Right lung (tissue), 5 donors: ENCODE measurements around the gene VIT. TPM values are rescaled to one million over a fixed set of nuclear protein-coding genes. Genes with fewer than 3 reads are reported as not detected.
"Not testable (repeated sequence)": the region's sequence is repeated elsewhere in the genome, so short reads cannot be mapped to it uniquely, and the experiment has no call there.

Experiments used
- DNase-seq, 2 donors: peaks; one replicate each; pipeline ENCODE4 v3.0.0-alpha.2; 2013
- polyA plus RNA-seq, 5 donors: library from polyadenylated mRNA; unstranded; fragments of 120-200 nt; gene quantifications; one replicate each; pipeline versions ENCODE4 v1.2.1 to v1.2.3, GENCODE V29; 2013; ENCODE audit warnings: inconsistent platforms in 1 of 5, low replicate concordance in 1 of 5; ENCODE audit not compliant: insufficient read length in 5 of 5, insufficient read depth in 1 of 5

Gene VIT
- polyA plus RNA-seq, 5 donors = 0.07 to 0.29 (median 0.19) TPM

GRCh38 chr2:36677996-36678605 is 18.4 kb upstream of the VIT start:
- DNase-seq = no peak

DNA sequence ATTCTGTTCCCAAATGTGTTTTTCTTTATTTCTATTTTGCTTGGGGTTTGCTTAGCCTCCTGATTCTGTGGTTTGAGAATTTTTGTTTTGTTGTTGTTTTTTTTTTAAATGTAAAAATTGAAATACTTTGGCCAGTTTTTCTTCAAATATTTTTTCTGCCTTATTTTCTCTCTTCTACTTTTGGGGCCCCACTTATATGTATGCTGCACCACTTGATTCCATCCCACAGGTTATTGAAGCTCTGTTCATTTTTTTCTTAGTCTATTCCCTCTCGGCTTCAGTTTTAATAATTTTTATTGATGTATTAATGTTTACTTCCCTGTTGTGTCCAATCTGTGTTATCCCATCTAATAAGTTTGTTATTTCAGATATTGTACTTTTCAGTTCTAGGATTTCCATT is 17.7 kb upstream of the VIT start:
- no peak for DNase-seq

GRCh38 chr2:36680012-36680411 is 16.5 kb upstream of the VIT start:
- peak in 1 of 2 donors; percentile 22 for DNase-seq

DNA sequence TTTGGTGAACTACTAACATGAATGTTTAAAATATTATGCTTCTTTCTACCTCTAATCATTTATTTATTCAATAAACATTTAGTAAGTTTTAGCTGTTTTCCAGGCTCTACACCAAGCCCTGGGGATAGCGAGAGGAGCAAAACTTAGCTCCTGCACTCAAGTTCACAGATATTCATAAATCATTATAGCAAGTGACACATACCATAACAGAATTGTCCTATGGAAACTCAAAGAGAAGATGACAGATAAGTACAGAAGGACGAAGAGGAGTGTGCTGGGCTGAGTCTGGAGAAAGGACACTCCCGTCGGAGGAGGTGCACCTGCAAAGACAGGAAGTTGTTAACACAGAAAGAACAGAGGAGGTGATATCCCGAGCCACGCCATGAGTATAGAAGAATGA is 13.9 kb upstream of the VIT start:
- DNase-seq = no peak

DNA sequence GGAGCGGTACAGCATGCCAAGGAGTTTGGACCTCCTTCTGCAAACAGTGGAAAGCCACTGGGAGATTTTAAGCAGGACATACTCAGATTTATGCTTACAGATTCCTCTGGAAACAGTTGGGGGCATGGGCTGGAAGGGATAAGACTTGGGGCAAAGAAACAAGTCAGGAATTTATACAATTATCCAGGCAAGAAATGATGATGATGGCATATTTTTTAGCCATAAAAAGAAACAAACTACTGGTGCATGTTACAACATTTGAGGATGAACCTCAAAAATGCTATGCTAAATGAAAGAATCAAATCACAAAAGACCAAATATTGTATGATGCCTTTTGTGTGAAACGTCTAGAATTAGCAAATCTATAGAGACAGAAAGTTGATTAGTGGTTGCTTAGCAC is 13.5 kb upstream of the VIT start:
- DNase-seq = no peak

GRCh38 chr2:36688291-36688690 is 8.2 kb upstream of the VIT start:
- DNase-seq = not testable (repeated sequence)

DNA sequence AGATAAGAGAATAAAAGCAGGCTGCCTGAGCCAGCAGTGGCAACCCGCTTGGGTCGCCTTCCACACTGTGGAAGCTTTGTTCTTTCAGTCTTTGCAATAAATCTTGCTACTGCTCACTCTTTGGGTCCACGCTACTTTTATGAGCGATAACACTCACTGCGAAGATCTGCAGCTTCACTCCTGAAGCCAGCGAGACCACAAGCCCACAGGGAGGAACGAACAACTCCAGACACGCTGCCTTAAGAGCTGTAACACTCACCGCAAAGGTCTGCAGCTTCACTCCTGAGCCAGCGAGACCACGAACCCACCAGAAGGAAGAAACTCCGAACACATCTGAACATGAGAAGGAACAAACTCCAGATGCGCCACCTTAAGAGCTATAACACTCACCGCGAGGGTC is 7.5 kb upstream of the VIT start:
- not testable (repeated sequence) for DNase-seq

- DNase-seq = no peak
Measured at GRCh38 chr2:36692121-36692520, 4.4 kb upstream of the VIT start.

DNA sequence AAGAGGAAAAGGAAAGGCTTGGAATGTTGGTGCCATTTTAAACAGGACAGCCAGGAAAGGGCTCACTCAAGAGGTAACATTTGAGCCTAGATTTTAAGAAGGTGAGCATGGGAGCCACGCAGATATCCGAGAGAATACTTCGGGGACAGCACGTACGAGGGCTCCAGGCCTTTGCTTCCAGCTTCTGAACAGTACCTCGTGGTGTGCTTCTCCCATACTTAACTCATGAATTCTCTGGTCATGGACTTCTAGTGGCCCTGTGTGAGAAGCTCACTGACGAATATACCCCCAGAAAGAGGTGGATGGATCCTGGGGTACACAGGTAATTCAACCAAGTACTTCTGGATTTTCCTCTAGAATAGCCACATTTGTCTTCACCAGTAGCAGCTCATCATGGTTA is 2.7 kb upstream of the VIT start:
- DNase-seq = no peak

DNA sequence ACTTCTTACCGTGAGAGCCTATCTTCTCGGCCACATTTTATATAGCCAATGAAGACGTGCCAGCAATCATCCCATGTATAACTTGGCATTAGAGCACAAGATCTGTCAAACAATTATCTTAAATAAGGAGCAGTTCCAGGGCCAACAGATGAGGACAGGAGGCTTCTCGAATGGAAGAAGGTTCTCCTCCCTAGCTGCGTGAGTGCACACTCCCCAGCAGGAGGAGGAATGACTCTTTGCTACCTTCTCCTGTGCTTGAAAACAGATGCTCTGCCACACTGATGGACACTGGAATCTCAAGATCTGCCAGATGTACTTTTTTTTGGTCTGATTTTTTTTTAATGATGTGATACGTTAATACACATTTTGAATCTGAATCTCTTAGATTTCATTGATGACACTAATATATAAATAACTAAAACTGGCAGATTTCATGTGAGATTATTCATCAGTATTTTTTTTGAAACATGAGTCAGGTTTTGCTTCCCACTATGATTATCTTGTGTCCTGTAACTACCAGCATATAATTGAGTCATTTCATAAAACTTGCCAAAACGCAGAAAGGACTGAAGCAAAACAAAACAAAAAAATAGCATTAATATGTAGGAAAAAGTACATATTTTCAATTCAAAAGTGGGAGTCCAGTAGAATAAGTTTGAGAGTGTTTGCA is 626 bp upstream of the VIT start:
- no peak for DNase-seq

DNA sequence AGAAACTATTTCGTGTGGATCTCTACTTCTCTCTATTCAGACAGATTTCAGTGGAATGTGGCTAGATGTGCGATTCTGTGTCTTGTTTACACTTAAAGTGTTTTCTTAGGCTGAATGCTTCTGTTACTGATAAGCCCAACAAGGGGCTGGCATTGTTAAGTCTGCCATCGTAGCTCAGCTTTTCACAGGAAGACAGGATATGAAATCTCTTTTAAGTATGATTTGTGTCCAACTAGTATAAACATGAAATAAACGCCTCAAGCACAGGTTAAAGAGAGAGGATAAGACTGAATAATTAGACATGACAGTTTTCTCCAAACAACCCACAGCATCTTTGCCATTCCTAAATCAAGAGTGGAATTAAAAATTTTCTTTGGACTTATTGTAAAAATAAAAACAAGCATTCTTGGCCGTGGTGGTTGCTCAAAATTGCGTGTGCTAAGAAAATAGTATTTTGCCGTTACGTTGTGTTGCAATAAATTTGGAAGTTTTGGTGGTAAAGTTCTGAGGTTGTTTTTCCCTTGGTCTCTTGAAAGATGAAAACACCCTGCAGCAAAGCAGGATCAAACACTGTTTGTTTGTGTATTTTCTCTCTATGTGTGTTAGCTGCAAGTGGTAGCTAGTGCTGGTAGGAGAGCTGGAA is 1.0 kb downstream of the VIT start:
- no peak for DNase-seq

- DNase-seq = no peak
Measured at GRCh38 chr2:36698993-36699392, 2.5 kb downstream of the VIT start.

DNA sequence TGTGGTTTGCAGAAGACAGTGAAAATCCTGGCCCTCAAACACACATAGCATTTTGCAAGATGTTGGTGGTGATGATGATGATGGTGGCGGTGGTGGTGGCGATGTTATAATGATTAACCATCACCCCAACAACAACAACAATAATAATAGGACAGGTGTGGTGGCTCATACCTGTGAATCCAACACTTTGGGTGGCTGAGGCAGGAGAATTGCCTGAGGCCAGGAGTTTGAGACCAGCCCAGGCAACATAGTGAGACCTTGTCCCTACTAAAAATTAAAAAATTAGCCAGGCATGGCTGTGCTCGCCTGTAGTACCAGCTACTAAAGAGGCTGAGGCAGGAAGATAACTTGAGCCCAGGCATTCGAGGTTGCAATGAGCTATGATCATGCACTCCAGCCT is 3.8 kb downstream of the VIT start:
- no peak for DNase-seq

- no peak for DNase-seq
Measured at GRCh38 chr2:36701391-36701795, 4.9 kb downstream of the VIT start.

GRCh38 chr2:36701918-36702317 is 5.4 kb downstream of the VIT start:
- no peak for DNase-seq

DNA sequence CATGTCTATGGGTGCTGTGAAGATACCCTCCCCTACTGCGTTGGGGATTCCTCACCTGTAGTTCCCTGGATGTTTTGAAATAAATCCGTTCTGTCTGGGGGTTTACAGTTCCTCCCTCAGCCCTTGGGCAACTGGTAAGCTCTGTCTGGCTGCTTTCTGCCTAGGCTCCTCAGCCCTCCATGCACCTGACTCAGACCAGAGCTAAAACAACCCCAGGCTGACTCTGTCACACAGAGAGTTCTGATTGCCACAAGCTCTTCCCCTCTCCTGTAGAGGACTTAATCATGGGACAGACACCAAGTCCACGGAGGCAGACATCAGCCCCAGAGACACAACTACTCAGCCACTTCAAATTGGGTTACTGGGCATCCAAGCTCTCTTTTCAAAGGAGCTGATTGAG is 6.3 kb downstream of the VIT start:
- no peak for DNase-seq

DNA sequence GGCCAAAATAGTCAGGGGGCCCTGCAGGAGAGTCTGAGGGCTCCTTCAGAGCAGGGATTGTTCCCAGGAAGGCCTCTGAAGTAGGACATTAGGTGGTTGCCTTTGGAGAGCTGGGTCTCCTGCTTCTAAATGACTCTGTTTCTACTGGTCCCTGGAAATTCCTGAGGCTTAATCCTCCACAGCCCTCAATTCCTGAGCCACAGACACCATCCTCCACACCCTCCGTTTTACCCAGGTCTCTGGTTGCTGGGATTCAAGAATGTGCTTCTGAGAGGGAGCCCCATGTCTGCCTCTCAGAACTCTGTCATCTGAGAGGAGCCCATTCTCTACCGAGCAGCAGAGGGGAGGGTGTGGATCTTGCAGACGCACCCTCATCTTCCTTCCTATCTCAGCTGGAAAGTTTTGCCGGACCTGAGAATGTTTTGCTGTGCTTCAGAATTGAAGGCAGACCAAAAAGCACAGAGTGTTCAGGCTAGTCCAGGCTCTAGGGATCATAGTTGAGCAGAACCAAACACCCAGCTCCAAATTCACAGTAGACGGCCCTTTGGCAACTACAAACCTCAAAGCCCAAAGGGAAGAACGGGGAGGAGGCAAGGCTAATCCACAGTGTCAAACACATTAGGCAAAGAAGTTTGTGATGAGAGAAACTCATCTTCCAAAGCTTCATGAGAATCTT is 8.1 kb downstream of the VIT start:
- no peak for DNase-seq

GRCh38 chr2:36705326-36706020 is 9.0 kb downstream of the VIT start:
- no peak for DNase-seq

DNA sequence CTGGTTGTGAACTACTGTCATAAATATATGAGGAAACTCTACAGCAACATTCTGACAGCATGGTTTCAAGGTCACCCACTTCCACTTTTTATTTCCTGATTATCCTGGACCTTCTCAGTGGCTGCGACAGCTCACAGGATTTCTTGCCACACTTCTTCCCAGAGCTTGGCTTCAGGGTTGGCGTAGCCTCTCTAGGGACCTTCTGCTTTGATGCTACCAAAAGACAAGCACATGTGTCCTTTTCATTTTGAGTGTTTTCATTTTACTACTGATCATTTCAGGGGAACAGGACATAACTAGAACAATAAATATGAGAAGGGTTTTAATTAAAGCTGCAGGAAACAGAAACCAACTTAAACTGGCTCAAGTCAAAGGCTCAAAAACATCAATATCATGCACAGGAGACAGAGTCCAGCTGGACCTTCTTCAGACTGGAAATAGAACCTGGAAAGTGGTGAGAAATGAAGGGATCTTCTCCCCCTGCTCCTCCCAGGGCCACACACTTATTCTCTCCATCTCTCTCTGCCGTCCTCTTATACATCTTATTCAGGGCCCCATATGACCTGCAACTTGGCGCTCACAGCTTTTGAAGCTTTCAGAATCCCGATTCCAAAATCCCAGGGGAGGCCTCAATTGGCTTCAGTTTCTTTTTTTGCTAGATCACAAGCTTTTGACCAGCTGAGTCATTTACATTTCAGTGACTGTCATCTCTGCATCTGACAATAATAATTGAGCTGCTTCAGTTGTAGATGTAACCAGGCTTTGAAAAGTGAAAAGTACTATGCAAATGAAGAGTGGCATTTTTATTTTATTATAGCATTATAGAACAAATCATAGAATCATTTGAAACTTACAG is 9.7 kb downstream of the VIT start:
- DNase-seq = no peak

GRCh38 chr2:36707050-36707449 is 10.5 kb downstream of the VIT start:
- no peak for DNase-seq

DNA sequence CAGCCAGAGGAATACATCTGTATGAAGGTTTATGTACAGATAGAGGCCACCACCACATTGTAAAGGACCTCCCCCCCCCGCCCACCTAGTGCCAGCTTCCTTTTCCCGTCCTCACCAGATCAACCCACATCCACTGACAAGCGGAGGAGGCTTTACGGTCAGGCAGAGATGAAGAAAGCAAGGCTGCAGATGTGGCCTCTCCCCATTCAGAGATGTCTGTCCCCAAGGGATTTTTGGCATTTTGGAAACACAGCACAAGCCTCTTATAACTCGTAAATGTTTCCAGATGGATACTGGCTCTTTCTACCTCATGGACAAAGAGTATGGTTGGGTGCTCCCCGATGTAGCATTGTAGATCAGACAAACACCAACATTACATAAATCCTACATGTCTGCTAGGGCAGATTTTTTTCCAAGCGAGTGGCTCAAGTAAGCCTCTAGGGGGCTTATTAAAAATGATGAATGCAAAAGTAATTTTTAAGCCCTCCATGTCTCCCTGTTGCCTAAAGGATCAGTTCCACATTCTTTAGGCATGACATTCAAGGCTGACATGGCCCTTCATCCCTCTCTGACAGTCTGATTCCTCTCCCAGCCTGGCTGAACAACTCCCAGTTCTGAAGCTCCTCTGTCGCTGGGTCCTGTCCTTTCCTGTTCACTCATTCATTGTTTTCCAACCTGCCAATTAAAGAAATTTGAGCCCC is 11.7 kb downstream of the VIT start:
- DNase-seq = no peak
